Muscle layer of colon (tissue), 2 donors: ENCODE results near the gene PRR19.
A peak's percentile ranks its signal among the peaks of the same experiment; 100 is the strongest.

Source experiments
- H3K27ac ChIP-seq: one replicate; pipeline ENCODE4 v1.7.0; 2013; ENCODE audit warnings: low read depth, mild to moderate bottlenecking, low read length, moderate library complexity
- H3K27me3 ChIP-seq, 2 donors: one replicate each; pipeline ENCODE4 v1.7.0; 2013; ENCODE audit warnings: low read length in 2 of 2, mild to moderate bottlenecking in 2 of 2; ENCODE audit not compliant: insufficient read depth in 2 of 2, control insufficient read depth in 1 of 2
- H3K36me3 ChIP-seq: one replicate; pipeline ENCODE4 v1.7.0; 2013; ENCODE audit warnings: mild to moderate bottlenecking, low read length; ENCODE audit not compliant: insufficient read depth
- H3K4me1 ChIP-seq: one replicate; pipeline ENCODE4 v1.7.0; 2013; ENCODE audit warnings: mild to moderate bottlenecking, low read length; ENCODE audit not compliant: insufficient read depth
- H3K4me3 ChIP-seq, 2 donors: one replicate each; pipeline ENCODE4 v1.7.0; 2013; ENCODE audit warnings: low read length in 2 of 2, low read depth in 1 of 2, mild to moderate bottlenecking in 1 of 2, moderate library complexity in 1 of 2
- H3K9ac ChIP-seq: one replicate; pipeline ENCODE4 v1.7.0; 2013; ENCODE audit warnings: low read length
- H3K9me3 ChIP-seq: one replicate; pipeline ENCODE4 v1.7.0; 2013; ENCODE audit warnings: mild to moderate bottlenecking, low read length
- donor health status: abdominal sarcoma.
- donor health status: Adenocarcinoma of cecum.

The PRR19 gene

DNA sequence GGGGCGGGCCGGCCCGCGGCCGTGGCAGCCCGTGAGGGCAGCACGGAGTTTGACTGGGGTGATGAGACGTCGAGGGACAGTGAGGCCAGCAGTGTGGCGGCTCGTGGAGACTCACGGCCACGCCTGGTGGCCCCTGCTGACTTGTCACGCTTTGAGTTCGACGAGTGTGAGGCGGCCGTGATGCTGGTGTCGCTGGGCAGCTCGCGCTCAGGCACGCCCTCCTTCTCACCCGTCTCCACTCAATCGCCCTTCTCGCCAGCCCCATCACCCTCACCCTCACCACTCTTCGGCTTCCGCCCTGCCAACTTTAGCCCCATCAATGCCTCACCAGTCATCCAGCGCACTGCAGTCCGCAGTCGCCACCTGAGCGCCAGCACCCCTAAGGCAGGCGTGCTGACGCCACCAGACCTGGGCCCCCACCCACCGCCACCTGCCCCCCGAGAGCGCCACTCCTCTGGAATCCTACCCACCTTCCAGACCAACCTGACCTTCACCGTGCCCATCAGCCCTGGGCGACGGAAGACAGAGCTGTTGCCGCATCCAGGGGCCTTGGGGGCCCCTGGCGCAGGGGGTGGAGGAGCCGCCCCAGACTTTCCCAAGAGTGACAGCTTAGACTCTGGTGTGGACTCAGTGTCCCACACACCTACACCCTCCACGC lies 28.4 kb upstream of the PRR19 start:
- no peak overlapping the region for H3K4me3 ChIP-seq
- no peaks in the 10 kb centered on the region for H3K9me3 ChIP-seq
- H3K4me1 ChIP-seq = peaks cover 51% of the 10 kb centered on the region
- H3K36me3 ChIP-seq = peaks cover 25% of the 10 kb centered on the region
- no peak overlapping the region for H3K27ac ChIP-seq
- no peak overlapping the region for H3K9ac ChIP-seq
- no peaks in the 10 kb centered on the region for H3K27me3 ChIP-seq

DNA sequence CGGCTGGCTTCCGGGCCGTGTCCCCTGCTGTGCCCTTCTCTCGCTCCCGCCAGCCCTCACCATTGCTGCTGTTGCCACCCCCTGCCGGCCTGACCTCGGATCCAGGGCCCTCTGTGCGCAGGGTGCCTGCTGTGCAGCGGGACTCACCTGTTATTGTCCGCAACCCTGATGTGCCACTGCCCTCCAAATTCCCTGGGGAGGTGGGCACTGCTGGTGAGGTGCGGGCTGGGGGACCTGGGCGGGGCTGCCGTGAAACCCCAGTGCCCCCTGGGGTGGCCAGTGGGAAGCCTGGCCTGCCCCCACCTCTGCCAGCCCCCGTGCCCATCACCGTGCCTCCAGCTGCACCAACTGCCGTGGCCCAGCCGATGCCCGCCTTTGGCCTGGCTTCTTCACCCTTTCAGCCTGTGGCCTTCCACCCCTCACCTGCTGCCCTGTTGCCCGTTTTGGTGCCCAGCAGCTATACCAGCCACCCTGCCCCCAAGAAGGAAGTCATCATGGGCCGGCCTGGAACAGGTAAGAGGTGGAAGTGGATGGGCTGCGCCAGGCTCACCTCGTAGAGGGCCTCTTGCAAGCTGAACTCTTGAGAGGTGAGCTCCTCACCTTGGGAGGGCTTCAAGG lies 27.8 kb upstream of the PRR19 start:
- Histone ChIP-seq H3K9me3 (no peaks in the 10 kb centered on the region), H3K4me1 (peaks cover 57% of the 10 kb centered on the region), H3K36me3 (peaks cover 25% of the 10 kb centered on the region), H3K27ac (peak overlapping the region; percentile 35), H3K4me3 (no peak overlapping the region), H3K9ac (no peak overlapping the region), H3K27me3 (no peaks in the 10 kb centered on the region)

GRCh38 chr19:42275103-42275502 lies 26.8 kb upstream of the PRR19 start:
- H3K4me1 ChIP-seq = peaks cover 59% of the 10 kb centered on the region
- H3K9me3 ChIP-seq = no peaks in the 10 kb centered on the region
- H3K27ac ChIP-seq = peak overlapping the region; percentile 35
- H3K27me3 ChIP-seq = no peaks in the 10 kb centered on the region
- H3K4me3 ChIP-seq = no peak overlapping the region
- no peak overlapping the region for H3K9ac ChIP-seq
- H3K36me3 ChIP-seq = peaks cover 25% of the 10 kb centered on the region

DNA sequence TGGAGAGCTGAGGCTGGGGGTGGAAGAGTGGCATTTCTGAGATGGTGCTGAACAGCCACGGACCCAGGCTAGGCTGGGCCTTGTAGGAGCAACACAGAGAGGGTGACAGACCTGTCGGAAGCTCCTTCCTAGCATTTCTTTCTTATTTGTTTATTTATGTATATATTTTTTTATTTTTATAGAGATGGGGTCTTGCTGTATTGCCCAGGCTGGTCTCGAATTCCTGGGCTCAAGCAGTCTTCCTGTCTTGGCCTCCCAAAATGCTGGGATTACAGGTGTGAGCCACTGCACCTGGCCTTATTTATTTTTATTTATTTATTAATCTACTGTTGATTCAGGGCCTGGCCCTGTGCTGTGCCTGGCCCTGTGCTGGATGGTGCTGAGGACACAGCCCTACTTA lies 26.4 kb upstream of the PRR19 start:
- Histone ChIP-seq H3K4me3 (no peak overlapping the region), H3K9ac (no peak overlapping the region), H3K36me3 (peaks cover 25% of the 10 kb centered on the region), H3K27ac (no peak overlapping the region), H3K4me1 (peaks cover 54% of the 10 kb centered on the region), H3K9me3 (no peaks in the 10 kb centered on the region), H3K27me3 (no peaks in the 10 kb centered on the region)

GRCh38 chr19:42276284-42276683 lies 25.6 kb upstream of the PRR19 start:
- no peak overlapping the region for H3K4me3 ChIP-seq
- no peaks in the 10 kb centered on the region for H3K9me3 ChIP-seq
- peaks cover 48% of the 10 kb centered on the region for H3K4me1 ChIP-seq
- no peak overlapping the region for H3K27ac ChIP-seq
- H3K36me3 ChIP-seq = peaks cover 23% of the 10 kb centered on the region
- H3K27me3 ChIP-seq = no peaks in the 10 kb centered on the region
- H3K9ac ChIP-seq = no peak overlapping the region

DNA sequence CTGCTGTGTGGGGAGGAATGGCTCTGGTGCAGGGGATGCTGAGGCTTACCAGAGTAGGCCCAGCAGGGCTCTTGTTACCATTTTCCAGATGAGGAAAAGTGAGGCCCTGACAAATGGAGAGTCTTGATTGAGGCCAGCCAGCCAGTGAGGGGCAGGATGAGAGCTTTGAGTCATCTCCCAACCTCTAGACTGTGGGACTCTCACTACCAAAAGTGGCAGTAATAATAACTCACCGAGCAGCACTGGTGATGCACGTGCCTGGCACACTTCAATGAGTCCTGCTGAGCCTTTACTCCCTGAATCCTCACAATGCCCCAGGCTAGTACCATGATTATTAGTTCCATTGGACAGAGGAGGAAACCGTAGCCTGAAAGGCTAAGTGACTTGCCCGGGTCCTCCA lies 25.1 kb upstream of the PRR19 start:
- no peak overlapping the region for H3K27ac ChIP-seq

DNA sequence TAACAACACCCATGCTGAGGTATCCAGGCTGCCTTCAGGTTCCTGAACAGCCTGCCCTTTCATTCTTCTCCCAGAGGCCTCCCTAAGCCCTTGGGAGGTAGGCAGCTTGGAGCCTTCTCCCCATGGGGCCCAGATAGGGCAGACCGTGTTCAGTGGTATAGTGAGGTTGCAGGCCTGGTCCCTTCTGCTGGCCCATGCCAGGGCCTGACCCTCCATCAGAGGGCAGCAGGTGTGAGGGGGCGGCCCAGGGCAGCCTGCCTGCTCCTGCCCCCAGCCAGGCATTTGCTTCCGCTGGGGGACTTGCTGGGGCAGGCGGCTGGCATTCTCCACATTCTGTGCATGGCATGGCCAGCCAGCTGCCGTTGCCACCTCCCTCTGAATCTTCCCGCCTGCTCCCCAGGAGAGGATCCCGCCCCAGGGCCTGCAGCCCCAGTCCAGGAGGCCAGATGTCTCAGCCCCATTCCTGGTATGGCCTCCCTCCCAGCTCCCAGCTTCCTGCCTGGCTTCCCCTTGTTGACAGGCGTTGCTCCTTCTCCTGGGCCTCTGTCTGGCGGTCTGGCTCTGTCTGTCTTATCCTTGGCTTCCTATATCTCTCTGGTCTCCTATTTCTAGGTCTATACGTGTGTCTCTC lies 24.0 kb upstream of the PRR19 start:
- H3K9ac ChIP-seq = peak overlapping the region; percentile 39
- no peak overlapping the region for H3K4me3 ChIP-seq

More for the DNA sequence above, 25.1 kb upstream of the PRR19 start:
- no peaks in the 10 kb centered on the region for H3K9me3 ChIP-seq
- peaks cover 18% of the 10 kb centered on the region for H3K36me3 ChIP-seq
- H3K9ac ChIP-seq = peak overlapping the region; percentile 44
- no peaks in the 10 kb centered on the region for H3K27me3 ChIP-seq
- peaks cover 50% of the 10 kb centered on the region for H3K4me1 ChIP-seq
- H3K4me3 ChIP-seq = no peak overlapping the region

DNA sequence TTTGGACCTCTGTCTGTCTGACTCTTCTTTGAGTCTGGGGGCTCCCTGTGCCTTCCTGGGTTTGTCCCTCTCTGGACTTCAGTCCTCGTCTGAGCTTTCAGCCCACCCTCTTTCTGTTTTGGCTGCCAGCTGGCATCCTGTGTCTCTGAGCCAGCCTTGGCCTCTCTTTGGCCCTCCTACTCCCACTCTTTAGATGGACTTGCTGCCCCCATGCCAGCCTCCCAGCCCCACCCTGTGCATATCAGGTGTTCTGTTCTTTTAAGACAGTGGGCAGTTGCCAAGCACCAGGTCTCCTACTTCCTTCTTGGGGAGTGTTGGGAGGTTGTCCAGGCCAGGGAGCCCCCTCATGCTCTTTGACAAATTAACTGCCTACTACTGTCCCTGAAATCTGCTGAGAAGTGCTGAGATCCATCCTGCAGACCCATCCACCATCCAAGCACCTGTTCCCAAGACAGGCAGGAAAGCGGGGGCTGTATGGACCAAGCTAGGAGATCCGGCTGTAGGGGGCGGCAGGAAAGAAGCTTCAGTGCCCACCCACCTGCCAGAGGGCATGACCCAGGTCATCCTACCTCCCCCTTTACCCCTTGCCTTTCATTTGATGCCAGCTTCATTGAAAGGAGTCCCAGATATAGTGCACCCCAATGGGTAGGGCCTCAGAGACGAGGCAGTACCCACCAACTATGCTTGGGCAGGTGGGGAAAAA lies 23.3 kb upstream of the PRR19 start:
- Histone ChIP-seq H3K9me3 (no peaks in the 10 kb centered on the region), H3K4me3 (peak overlapping the region in 1 of 2 donors; percentile 74), H3K4me1 (peaks cover 65% of the 10 kb centered on the region), H3K27ac (peak overlapping the region; percentile 95), H3K27me3 (no peaks in the 10 kb centered on the region), H3K36me3 (peaks cover 17% of the 10 kb centered on the region), H3K9ac (peak overlapping the region; percentile 66)

More for the DNA sequence above, 24.0 kb upstream of the PRR19 start:
- Histone ChIP-seq H3K4me1 (peaks cover 60% of the 10 kb centered on the region), H3K27ac (peak overlapping the region; percentile 95), H3K9me3 (no peaks in the 10 kb centered on the region), H3K27me3 (no peaks in the 10 kb centered on the region), H3K36me3 (peaks cover 18% of the 10 kb centered on the region)

GRCh38 chr19:42279155-42279901 lies 22.6 kb upstream of the PRR19 start:
- Histone ChIP-seq H3K9ac (peak overlapping the region; percentile 66), H3K4me3 (peak overlapping the region; percentile 74 to 90), H3K27ac (peak overlapping the region; percentile 95), H3K4me1 (peaks cover 65% of the 10 kb centered on the region), H3K36me3 (peaks cover 10% of the 10 kb centered on the region), H3K27me3 (no peaks in the 10 kb centered on the region), H3K9me3 (no peaks in the 10 kb centered on the region)

DNA sequence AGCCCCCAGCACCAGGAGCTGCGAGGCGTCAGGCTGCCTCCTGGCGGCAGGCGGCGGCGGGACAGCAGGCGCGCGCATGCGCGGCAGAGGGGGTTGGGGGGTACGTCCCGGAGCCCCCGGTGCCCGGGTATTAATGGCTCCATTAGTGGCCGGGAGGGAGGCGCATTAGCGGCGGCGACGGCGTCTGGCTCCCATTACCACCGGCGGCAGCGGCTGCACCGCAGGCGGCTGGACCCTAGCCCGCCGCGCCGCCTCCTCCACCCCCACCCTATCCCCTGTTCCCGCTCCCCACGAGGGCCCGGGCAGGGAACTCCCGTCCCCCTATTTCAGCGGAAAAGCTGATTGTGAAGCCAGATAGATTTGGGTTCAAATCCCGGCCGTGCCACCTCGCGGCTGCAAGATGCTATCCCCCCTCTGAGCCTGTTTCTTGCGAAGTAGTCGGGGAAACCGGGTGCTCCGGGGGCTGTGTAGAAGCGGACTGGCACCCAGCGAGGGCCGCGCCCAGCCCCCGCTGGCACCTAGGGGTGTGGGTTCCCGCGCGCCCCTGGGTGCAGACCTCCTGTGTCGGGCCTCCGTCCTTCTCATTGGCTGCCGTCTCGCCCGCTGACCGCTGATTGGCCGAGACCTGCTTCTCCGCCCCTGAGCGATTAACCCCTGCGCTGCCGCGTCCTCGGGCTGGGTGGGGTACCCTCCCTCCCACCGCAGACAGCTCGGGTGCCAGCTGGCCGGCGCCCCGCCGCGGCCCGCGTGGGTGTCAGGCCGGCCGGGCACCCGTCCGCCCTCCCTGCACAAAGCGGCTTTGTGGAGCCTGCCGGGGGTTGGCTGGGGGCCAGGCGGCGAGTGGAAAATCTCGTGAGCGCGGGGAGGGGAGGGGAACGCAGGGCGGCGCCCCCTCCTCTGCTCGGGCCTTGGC lies 21.8 kb upstream of the PRR19 start:
- H3K4me3 ChIP-seq = peak overlapping the region; percentile 74 to 90
- H3K9ac ChIP-seq = peak overlapping the region; percentile 66
- peak overlapping the region; percentile 95 for H3K27ac ChIP-seq
- H3K36me3 ChIP-seq = peaks cover 2% of the 10 kb centered on the region
- H3K27me3 ChIP-seq = no peaks in the 10 kb centered on the region
- no peaks in the 10 kb centered on the region for H3K9me3 ChIP-seq
- H3K4me1 ChIP-seq = peaks cover 63% of the 10 kb centered on the region
